Measurements from ENCODE around the gene GPC3. TPM values are rescaled to one million over a fixed set of nuclear protein-coding genes. Genes with fewer than 3 reads are reported as not detected.

GPC3 gene
- polyA plus RNA-seq, 1 experiment = not detected

- ChIA-PET CTCF (no interaction called here), POLR2A (no interaction called here)
- Histone ChIP-seq H3K4me3 (ENCODE audit: low read depth, low read length) (no peak overlapping the region), H3K36me3 (ENCODE audit: control insufficient read depth, insufficient read depth, low read length) (no peaks in the 10 kb centered on the region), H3K27me3 (ENCODE audit: control insufficient read depth, insufficient read depth, low read length) (no peaks in the 10 kb centered on the region)
- DNase-seq (ENCODE audit: low read depth) = no peak
- TF ChIP-seq CTCF (IDR thresholded peaks at IDR 0.05; ENCODE audit: insufficient read depth, low read depth, low read length) = no peak
These were observed 50.3 kb downstream of the GPC3 start for GRCh38 chrX:133935076-133935475.

DNA sequence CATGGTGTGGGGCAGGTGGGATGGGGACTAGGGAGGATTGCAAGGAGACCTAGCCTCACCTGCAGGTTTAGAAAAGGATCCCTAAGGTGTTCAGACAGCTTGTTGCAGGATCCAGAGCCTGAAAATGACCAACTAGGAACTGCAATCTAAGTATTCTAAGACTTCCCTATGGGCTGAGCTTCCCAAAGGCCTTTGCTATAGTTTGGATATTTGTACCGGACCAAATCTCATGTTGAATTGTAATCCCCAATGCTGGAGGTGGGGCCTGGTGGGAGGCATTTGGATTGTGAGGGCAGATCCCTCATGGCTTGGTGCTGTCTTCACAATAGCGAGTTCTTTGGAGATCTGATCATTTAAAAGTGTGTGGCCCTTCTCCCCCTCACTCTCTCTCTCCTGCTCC, 52.1 kb downstream of the GPC3 start:
- CTCF ChIA-PET = no interaction called here
- no peak for DNase-seq (ENCODE audit: low read depth)
- Histone ChIP-seq H3K36me3 (ENCODE audit: control insufficient read depth, insufficient read depth, low read length) (no peaks in the 10 kb centered on the region), H3K4me3 (ENCODE audit: low read depth, low read length) (no peak overlapping the region), H3K27me3 (ENCODE audit: control insufficient read depth, insufficient read depth, low read length) (no peaks in the 10 kb centered on the region)
- POLR2A ChIA-PET = no interaction called here
- no peak for TF ChIP-seq CTCF (IDR thresholded peaks at IDR 0.05; ENCODE audit: insufficient read depth, low read depth, low read length)

DNA sequence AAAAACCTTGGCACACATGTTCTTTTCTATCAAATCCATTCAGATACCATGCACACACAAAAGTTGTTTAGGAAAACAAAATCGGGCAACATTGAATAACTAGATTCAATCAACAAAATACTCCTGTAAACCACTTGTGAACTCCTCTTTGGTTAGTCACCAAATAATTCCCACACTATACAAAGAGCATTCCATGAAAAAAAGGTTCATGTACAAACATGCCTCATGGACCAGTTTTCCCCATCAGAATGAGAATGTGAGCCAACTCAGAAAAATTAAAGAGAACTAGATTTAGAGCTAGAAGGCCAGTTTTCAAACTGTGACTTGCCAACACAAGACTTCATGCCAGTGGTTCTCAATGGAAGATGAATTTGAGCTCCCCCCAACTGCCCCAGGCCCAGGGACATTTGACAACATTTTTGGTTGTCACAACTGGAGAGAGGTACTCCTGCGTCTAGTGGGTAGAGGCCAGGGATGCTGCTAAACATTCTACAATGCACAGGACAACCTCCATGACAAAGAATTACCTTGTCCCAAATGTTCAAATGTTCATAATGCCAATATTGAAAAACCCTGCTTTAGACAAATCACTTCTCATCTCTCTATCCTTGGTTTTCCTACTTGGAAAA, 55.4 kb downstream of the GPC3 start:
- no peak for TF ChIP-seq CTCF (IDR thresholded peaks at IDR 0.05; ENCODE audit: insufficient read depth, low read depth, low read length)
- no peak overlapping the region for H3K4me3 ChIP-seq (ENCODE audit: low read depth, low read length)
- no peak for DNase-seq (ENCODE audit: low read depth)
- H3K27me3 ChIP-seq (ENCODE audit: control insufficient read depth, insufficient read depth, low read length) = no peaks in the 10 kb centered on the region
- ChIA-PET CTCF (no interaction called here), POLR2A (no interaction called here)
- H3K36me3 ChIP-seq (ENCODE audit: control insufficient read depth, insufficient read depth, low read length) = no peaks in the 10 kb centered on the region

- H3K27me3 ChIP-seq (ENCODE audit: control insufficient read depth, insufficient read depth, low read length) = no peaks in the 10 kb centered on the region
- no peak for TF ChIP-seq CTCF (IDR thresholded peaks at IDR 0.05; ENCODE audit: insufficient read depth, low read depth, low read length)
- POLR2A ChIA-PET = no interaction called here
- CTCF ChIA-PET = no interaction called here
- no peak overlapping the region for H3K4me3 ChIP-seq (ENCODE audit: low read depth, low read length)
- H3K36me3 ChIP-seq (ENCODE audit: control insufficient read depth, insufficient read depth, low read length) = no peaks in the 10 kb centered on the region
- no peak for DNase-seq (ENCODE audit: low read depth)
These were observed 57.0 kb downstream of the GPC3 start for GRCh38 chrX:133928365-133928764.

DNA sequence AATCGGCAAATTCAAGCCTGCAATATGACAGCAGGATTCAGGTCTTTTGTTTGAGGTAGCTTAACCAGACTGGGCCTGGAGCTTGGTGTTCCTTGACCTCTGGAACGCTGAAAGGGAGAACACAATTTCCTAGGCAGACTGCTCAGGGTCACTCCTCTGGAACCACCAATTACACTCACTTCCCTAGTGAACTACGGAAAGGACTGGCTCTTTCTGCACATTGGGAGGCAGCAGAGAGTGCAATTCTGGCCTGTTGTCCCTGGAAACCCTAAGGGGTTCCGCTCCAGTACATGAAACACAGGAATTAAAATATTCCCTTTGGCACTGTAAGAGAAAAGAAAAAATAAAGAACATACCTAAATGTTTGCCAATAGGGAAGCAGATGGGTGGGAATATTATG, 58.6 kb downstream of the GPC3 start:
- POLR2A ChIA-PET = no interaction called here
- CTCF ChIA-PET = no interaction called here
- H3K4me3 ChIP-seq (ENCODE audit: low read depth, low read length) = no peak overlapping the region
- no peak for DNase-seq (ENCODE audit: low read depth)
- no peaks in the 10 kb centered on the region for H3K36me3 ChIP-seq (ENCODE audit: control insufficient read depth, insufficient read depth, low read length)
- no peaks in the 10 kb centered on the region for H3K27me3 ChIP-seq (ENCODE audit: control insufficient read depth, insufficient read depth, low read length)
- TF ChIP-seq CTCF (IDR thresholded peaks at IDR 0.05; ENCODE audit: insufficient read depth, low read depth, low read length) = no peak

All from BJ (cell line).